NCI-H510A (cell line): ENCODE results near the gene THAP4.

ENCODE experiments used
- DNase-seq: peaks from one replicate; lab custom pipeline; 2025; lab: John Stamatoyannopoulos, UW

Gene THAP4

DNA sequence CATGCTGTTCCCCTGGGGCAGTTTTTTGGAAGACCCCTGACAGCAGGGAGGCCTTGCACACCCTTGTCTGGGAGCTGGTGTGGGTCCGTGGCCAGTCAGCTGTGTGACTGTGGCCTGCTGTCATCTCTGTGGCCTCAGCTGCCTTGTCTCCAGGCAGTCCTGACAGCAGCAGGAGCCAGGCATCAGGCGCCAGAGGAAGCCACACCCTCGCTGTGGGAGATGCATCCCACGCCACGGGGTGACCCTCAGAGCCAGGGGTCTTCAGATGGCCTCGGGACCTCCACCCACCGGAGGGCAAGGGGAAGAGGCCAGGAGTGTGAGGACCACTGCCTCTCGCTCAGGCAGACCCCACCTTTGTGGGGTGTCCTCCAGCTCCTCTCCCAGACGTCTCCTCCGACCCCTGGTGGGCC, 73.4 kb downstream of the THAP4 start:
- no peak for DNase-seq

GRCh38 chr2:241563031-241563507, 73.9 kb downstream of the THAP4 start:
- no peak for DNase-seq

GRCh38 chr2:241562269-241562891, 74.6 kb downstream of the THAP4 start:
- no peak for DNase-seq

GRCh38 chr2:241561832-241562231, 75.1 kb downstream of the THAP4 start:
- DNase-seq, result no peak

GRCh38 chr2:241560883-241561474, 76.0 kb downstream of the THAP4 start:
- DNase-seq, result no peak

- no peak for DNase-seq
These were observed 76.6 kb downstream of the THAP4 start for GRCh38 chr2:241560162-241560882.

- peak; percentile 8 for DNase-seq
These were observed 77.4 kb downstream of the THAP4 start for GRCh38 chr2:241559323-241560161.

DNA sequence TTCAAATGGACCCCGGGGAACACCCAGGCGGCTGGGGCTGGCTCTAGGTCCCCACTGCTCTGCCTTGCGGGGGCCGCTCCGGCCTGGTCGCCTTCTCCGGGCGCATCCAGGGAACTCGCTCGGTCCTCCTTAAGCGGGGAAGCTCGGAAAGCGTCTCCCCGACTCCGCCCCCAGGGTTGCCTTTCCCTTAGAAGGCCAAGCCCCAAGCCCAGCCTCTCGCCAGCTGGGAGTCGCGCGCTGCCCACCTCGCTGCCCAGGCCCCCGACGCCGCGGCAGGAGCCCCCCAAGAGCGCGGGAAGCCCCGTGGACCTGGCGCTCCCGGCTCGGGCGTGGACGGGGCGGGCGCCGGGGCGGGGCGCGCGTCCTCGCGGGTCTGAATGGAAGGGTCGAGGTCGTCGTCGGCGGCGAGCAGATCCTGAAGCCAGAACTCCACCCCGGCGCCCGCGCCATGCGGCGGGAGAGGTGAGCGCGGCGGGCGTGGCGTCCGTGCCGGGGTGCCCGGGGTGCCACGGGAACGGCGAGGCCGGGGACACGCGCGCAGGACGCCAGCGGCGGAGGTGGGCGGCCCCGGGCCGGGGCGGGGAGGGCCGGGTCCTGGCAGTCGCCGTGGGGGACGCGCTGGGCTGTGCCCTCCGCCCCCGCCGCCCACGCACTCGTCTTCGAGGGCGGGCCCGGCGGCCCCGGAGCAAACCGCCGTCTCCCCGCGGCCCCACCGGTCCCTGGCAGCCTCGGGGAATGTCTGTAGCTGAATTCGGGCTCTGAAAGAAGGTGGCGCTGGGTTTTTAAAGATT, 78.2 kb downstream of the THAP4 start, which contains the start of gene BOK:
Gene BOK, plus strand, starts transcription at position 214 of the 791 bp plus-strand sequence. CDS start 739 bp downstream, outside the sequence.
- peak; percentile 82 for DNase-seq

GRCh38 chr2:241556746-241557145, 80.2 kb downstream of the THAP4 start:
- DNase-seq, result no peak

GRCh38 chr2:241555711-241556110, 81.2 kb downstream of the THAP4 start:
- DNase-seq, result no peak

DNA sequence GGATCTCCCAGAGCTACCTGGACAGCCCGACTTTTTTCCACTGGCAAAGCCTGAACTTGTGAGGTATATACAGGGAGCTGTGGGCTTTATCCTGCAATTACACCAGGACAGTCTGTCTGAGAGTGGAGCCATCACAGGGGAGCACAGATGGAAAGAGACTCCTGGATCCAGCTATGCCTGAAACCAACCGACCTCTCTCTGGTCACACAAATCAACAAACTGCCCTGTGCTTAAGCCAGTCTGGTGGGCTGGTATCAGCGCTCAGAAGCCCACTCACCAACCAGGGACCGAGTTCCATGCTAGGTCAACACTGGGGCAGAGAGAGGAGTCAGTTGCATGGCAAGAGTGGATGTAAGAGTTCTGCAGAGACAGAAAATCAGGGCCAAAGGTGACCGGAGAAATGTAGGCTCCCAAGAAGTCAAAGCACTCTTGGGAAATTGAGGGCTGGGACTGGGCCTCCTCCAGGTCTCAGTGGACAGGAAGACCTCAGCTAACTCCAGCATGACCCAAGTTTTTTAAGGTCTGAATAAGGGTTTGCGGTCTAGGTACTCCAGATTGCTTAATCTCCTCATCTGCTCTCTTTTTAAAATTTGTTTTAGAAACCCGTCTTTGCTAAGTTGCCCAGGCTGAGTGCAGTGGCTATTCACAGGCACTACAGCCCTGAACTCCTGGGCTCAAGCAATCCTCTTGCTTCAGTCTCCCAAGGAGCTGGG, 82.2 kb downstream of the THAP4 start:
- DNase-seq, result no peak

DNA sequence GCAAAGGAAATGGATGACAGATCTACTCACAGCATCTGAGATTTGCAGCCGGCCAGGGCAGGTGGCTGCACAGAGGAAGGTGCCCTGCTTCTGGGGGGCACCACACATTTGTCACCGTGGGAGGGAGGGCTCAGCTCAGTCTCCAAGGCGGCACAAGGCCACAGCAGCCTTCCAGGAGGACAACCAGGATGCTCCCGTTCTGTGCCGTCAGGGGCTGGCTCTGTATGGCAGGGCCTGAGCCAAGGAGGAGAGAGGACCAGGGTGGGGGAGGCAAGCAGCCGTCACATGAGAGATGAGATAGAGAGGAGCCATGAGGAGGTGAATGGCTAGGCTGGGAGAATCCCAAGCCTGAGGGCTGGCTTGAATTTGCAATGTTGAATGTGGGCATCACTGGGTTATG, 83.0 kb downstream of the THAP4 start:
- no peak for DNase-seq

GRCh38 chr2:241553512-241553830, 83.5 kb downstream of the THAP4 start:
- DNase-seq, result no peak

DNA sequence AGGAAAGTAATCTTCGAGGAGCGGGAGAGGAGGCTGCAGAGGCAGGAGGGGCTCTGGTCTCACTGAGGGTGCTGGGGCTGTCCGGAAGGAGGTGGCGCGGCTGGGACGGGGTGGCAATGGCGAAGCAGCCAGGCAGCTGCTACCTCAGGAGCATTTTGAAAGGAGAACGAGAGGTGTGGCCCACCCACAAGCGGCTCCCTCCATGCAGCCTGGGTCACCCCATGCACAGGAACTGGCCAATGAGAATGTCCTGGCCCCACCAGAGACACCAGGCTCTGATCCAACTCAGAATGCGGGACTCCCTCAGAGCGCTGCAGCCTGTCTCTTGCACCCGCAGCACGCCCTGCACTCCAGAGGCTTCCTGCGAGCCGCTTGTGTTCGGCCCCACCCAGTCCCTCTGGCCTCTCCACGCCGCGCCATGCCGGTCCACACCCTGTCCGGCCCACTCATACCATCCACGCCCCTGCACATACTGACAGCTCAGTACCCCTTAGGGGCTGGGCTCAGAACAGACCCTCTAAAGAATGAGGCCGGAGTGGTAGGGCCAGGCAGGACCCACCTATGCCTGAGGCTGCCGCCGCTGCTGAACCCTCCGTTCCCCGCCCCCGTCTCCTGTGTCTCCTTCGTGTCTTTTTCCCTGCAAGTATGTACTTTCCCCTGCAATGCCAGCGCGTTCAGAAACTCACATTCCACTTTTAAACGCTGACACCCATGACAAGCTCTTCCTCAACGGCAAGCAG, 84.8 kb downstream of the THAP4 start:
- DNase-seq, result no peak

GRCh38 chr2:241551599-241551997, 85.4 kb downstream of the THAP4 start:
- DNase-seq, result no peak

GRCh38 chr2:241550616-241551580, 86.1 kb downstream of the THAP4 start:
- DNase-seq, result peak; percentile 55

DNA sequence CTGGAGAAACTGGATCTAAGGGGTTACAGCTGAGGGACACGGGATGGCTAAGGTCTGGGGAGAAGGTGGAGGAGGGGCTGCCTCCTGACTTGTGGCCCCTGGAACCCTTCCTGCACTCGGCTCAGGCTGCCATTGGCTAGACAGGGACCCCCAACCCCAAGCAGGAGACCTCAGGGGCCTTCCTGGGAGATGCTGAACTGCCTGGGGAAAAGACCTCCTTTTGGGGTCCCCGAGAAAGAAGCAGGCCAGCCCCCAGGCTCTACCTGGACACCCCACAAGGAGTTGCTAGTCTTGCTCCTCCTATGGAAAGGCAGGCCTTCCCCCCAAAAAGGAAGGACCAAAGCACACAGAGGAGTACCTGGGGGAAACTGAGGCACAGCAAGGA, 88.5 kb downstream of the THAP4 start:
- no peak for DNase-seq

GRCh38 chr2:241547781-241548450, 89.0 kb downstream of the THAP4 start:
- no peak for DNase-seq
